ENCODE data around the gene HADHB. TPM values are rescaled to one million over a fixed set of nuclear protein-coding genes. Genes with fewer than 3 reads are reported as not detected.
A peak's percentile ranks its signal among the peaks of the same experiment; 100 is the strongest.
"Not testable (repeated sequence)": the region's sequence is repeated elsewhere in the genome, so short reads cannot be mapped to it uniquely, and the experiment has no call there.

HADHB gene
- total and polyA plus RNA-seq, 2 experiments from 2014 or later: 131 to 133 TPM

DNA sequence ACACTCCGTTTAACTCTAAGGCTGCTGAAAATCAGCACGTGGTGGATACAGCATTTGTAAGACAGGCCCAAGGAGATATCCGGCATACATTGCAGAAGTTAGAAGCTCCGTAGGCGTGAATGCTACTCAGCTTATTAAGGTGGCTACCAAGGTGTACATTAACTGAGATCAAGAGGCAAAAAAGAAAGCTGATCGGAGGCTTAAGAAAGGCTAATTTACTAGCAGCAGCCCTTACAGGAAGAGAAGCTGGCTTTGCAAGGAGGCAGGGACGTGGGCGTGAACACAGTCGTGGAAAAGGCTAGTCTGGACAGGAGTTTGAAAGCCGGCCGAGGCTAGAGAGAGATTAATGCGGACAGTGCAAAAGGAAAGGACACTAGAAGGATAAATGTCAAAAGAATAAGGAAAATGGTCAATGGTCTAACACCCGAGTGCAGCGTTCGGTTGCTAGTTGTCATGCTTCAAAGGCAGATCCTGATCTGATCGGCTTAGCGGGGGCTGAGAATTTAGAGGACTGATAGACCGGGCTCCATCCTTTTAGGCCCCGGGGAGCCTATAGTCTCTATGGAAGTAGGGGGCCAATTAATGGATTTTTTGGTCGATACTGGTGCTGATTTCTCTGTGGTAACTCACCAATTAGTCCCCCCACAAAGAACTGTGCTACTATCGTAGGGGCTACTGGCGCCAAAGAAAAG, 55.6 kb downstream of the HADHB start:
- H3K27me3 ChIP-seq: no peaks in the 10 kb centered on the region
- peak overlapping the region; percentile 33 for H2AFZ ChIP-seq
- WGBS (ENCODE audit: low lambda C conversion rate, missing lambda C conversion rate): 42% methylated on average over 22 of the region's 22 CpGs
- H3K36me3 ChIP-seq (replicated peaks; ENCODE audit: insufficient read depth, low read depth): no peaks in the 10 kb centered on the region
- peaks cover 9% of the 10 kb centered on the region for H3K4me1 ChIP-seq (ENCODE audit: insufficient read depth)
- TF ChIP-seq EZH2 (IDR thresholded peaks at IDR 0.05; ENCODE audit: borderline replicate concordance) (no peak), EZH2phosphoT487 (IDR thresholded peaks at IDR 0.05; ENCODE audit: low read depth, severe bottlenecking, unreplicated experiment) (no peak), CTCF (IDR thresholded peaks at IDR 0.05; ENCODE audit: poor library complexity) (no peak)
- peak overlapping the region; percentile 75 for H3K27ac ChIP-seq
- no peaks in the 10 kb centered on the region for H3K9me3 ChIP-seq (ENCODE audit: low read depth)
- H3K79me2 ChIP-seq: no peaks in the 10 kb centered on the region
- H4K20me1 ChIP-seq (ENCODE audit: insufficient read depth, poor library complexity, severe bottlenecking): no peaks in the 10 kb centered on the region
- peak overlapping the region; percentile 6 for H3K4me3 ChIP-seq
- no peak for DNase-seq (ENCODE audit: low spot score)
- peak overlapping the region; percentile 83 for H3K4me2 ChIP-seq
- no peaks in the 10 kb centered on the region for H3K9me2 ChIP-seq (replicated peaks; ENCODE audit: insufficient read depth)

DNA sequence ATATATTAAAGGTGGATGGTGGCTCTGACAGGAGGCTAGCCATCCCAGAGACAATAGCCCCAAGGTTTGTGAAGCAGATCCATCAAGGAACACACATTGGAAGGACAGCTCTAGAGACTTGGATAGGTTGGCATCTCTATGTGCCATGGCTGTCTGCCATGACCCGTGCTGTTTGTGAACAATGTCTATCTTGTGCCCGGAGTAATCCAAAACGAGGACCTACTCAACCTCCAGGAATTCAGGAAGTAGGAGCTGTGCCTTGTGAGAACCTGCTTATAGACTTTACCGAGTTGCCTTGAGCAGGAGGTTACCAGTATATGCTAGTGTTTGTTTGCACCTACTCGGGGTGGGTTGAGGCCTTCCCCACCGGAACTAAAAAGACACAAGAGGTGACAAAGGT, 58.1 kb downstream of the HADHB start:
- Histone ChIP-seq H3K79me2 (no peaks in the 10 kb centered on the region), H4K20me1 (ENCODE audit: insufficient read depth, poor library complexity, severe bottlenecking) (no peaks in the 10 kb centered on the region), H3K4me3 (no peak overlapping the region), H3K4me1 (ENCODE audit: insufficient read depth) (peaks cover 9% of the 10 kb centered on the region), H3K36me3 (replicated peaks; ENCODE audit: insufficient read depth, low read depth) (no peaks in the 10 kb centered on the region), H2AFZ (no peak overlapping the region), H3K9me3 (ENCODE audit: low read depth) (no peaks in the 10 kb centered on the region), H3K9me2 (replicated peaks; ENCODE audit: insufficient read depth) (no peaks in the 10 kb centered on the region), H3K4me2 (no peak overlapping the region), H3K27ac (no peak overlapping the region), H3K27me3 (no peaks in the 10 kb centered on the region)
- no peak for TF ChIP-seq CTCF (IDR thresholded peaks at IDR 0.05; ENCODE audit: poor library complexity)
- no peak for TF ChIP-seq EZH2phosphoT487 (IDR thresholded peaks at IDR 0.05; ENCODE audit: low read depth, severe bottlenecking, unreplicated experiment)
- no peak for TF ChIP-seq EZH2 (IDR thresholded peaks at IDR 0.05; ENCODE audit: borderline replicate concordance)
- WGBS (ENCODE audit: low lambda C conversion rate, missing lambda C conversion rate): 88% methylated on average over 6 of the region's 6 CpGs
- no peak for DNase-seq (ENCODE audit: low spot score)

GRCh38 chr2:26305094-26305493, 60.4 kb downstream of the HADHB start:
- not testable (repeated sequence) for H2AFZ ChIP-seq; H3K4me3 ChIP-seq; H3K4me1 ChIP-seq (ENCODE audit: insufficient read depth); H3K36me3 ChIP-seq (replicated peaks; ENCODE audit: insufficient read depth, low read depth); H3K79me2 ChIP-seq; H3K9me3 ChIP-seq (ENCODE audit: low read depth); H4K20me1 ChIP-seq (ENCODE audit: insufficient read depth, poor library complexity, severe bottlenecking); H3K4me2 ChIP-seq; H3K9me2 ChIP-seq (replicated peaks; ENCODE audit: insufficient read depth); DNase-seq (ENCODE audit: low spot score); H3K27me3 ChIP-seq; H3K27ac ChIP-seq
- 68% methylated on average over 7 of the region's 7 CpGs for WGBS (ENCODE audit: low lambda C conversion rate, missing lambda C conversion rate)

- Histone ChIP-seq H3K79me2 (no peaks in the 10 kb centered on the region), H3K27ac (no peak overlapping the region), H3K9me3 (ENCODE audit: low read depth) (no peaks in the 10 kb centered on the region), H3K4me3 (no peak overlapping the region), H3K36me3 (replicated peaks; ENCODE audit: insufficient read depth, low read depth) (no peaks in the 10 kb centered on the region), H4K20me1 (ENCODE audit: insufficient read depth, poor library complexity, severe bottlenecking) (peaks cover 3% of the 10 kb centered on the region), H2AFZ (no peak overlapping the region), H3K27me3 (no peaks in the 10 kb centered on the region), H3K9me2 (replicated peaks; ENCODE audit: insufficient read depth) (no peaks in the 10 kb centered on the region), H3K4me1 (ENCODE audit: insufficient read depth) (no peaks in the 10 kb centered on the region), H3K4me2 (no peak overlapping the region)
- TF ChIP-seq EZH2 (IDR thresholded peaks at IDR 0.05; ENCODE audit: borderline replicate concordance) (no peak), EZH2phosphoT487 (IDR thresholded peaks at IDR 0.05; ENCODE audit: low read depth, severe bottlenecking, unreplicated experiment) (no peak), CTCF (IDR thresholded peaks at IDR 0.05; ENCODE audit: poor library complexity) (no peak)
- DNase-seq (ENCODE audit: low spot score): no peak
- 62% methylated on average over 6 of the region's 6 CpGs for WGBS (ENCODE audit: low lambda C conversion rate, missing lambda C conversion rate)
Observed at GRCh38 chr2:26305540-26305939, 60.8 kb downstream of the HADHB start.
